ENCODE measurements around the gene SLX9. TPM values are rescaled to one million over a fixed set of nuclear protein-coding genes. Genes with fewer than 3 reads are reported as not detected.

SLX9 gene
- total RNA-seq, 1 donor from 2014 or later: 38.8 TPM

DNA sequence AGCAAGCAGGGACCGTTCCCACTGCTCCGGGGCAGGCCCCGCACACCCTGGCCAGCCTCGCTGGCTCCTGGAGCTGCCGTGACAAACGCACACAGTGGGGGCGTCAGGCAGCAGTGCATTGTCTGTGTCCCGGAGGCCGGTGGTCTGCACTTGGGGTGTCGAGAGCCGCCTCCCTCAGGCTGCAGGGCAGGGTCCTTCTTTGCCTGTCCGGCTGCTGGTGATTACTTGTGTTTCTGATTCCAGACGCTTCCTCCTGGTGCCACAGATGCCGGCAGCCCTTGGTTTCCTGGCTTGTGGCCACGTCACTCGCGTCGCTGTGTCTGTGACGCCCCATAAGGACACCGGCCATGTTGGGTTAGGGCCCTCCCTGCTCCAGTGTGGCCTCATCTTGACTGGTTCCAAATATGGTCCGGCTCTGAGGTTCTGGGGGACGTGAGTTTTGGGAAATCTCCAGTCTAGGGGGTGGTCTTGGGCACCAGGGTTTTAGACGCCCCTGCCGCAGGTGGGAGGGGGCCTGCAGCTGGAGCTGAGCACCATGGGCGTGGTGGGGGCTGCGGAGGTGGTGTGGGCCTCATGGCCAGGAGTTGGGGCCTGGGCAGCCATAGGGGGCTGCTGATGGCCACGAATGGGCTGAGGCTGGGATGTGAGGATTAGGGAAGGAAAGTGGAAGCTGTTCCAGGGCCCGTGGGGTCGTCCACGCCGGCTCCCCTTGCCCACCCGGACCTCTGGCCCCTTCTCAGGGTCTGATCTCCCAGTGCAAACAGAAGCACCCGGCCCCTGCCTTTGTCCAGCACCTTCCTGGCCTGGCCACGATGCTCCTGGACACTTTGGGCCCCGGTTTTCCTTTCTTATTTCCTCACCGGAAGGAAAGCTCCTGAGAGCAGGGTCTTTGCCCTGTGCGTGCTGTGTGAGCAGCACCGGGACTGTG is 41.0 kb downstream of the SLX9 start:
- TF ChIP-seq, protein P1, sequence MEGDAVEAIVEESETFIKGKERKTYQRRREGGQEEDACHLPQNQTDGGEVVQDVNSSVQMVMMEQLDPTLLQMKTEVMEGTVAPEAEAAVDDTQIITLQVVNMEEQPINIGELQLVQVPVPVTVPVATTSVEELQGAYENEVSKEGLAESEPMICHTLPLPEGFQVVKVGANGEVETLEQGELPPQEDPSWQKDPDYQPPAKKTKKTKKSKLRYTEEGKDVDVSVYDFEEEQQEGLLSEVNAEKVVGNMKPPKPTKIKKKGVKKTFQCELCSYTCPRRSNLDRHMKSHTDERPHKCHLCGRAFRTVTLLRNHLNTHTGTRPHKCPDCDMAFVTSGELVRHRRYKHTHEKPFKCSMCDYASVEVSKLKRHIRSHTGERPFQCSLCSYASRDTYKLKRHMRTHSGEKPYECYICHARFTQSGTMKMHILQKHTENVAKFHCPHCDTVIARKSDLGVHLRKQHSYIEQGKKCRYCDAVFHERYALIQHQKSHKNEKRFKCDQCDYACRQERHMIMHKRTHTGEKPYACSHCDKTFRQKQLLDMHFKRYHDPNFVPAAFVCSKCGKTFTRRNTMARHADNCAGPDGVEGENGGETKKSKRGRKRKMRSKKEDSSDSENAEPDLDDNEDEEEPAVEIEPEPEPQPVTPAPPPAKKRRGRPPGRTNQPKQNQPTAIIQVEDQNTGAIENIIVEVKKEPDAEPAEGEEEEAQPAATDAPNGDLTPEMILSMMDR (IDR thresholded peaks at IDR 0.05; ENCODE audit: insufficient read depth, low read depth, low read length): no peak
- TF ChIP-seq EZH2 (IDR thresholded peaks at IDR 0.05; ENCODE audit: insufficient read depth, low read length): no peak
- H3K36me3 Mint-ChIP-seq (ENCODE audit: low read depth, unreplicated experiment): peaks cover 5% of the 10 kb centered on the region
- DNase-seq (ENCODE audit: low read depth) (no peak), FAIRE-seq (no peak)
- Histone ChIP-seq H3K4me3 (ENCODE audit: insufficient read depth, low read depth, low read length) (no peak overlapping the region), H3K9me3 (ENCODE audit: insufficient read depth, low read depth, low read length) (no peaks in the 10 kb centered on the region), H4K20me1 (ENCODE audit: insufficient read depth, low read length) (no peaks in the 10 kb centered on the region), H3K36me3 (ENCODE audit: insufficient read depth, low read length) (no peaks in the 10 kb centered on the region), H3K27ac (ENCODE audit: low read depth, low read length) (no peak overlapping the region), H3K4me1 (ENCODE audit: insufficient read depth, low read length) (peaks cover 15% of the 10 kb centered on the region), H3K9ac (ENCODE audit: low read length) (no peak overlapping the region), H3K4me2 (ENCODE audit: low read length) (no peak overlapping the region), H2AFZ (ENCODE audit: low read depth, low read length) (no peak overlapping the region), H3K79me2 (ENCODE audit: insufficient read depth, low read length) (no peaks in the 10 kb centered on the region), H3K27me3 (ENCODE audit: insufficient read depth, low read length) (no peaks in the 10 kb centered on the region)
- no peaks in the 10 kb centered on the region for H3K27me3 Mint-ChIP-seq (ENCODE audit: low read depth, unreplicated experiment)
- H3K9me3 Mint-ChIP-seq (ENCODE audit: unreplicated experiment): peaks cover 2% of the 10 kb centered on the region
- peaks cover 4% of the 10 kb centered on the region for H3K4me1 Mint-ChIP-seq (ENCODE audit: low read depth, unreplicated experiment)
- no peak overlapping the region for H3K27ac Mint-ChIP-seq (ENCODE audit: unreplicated experiment)
- H3K4me3 Mint-ChIP-seq (ENCODE audit: unreplicated experiment): no peak overlapping the region

DNA sequence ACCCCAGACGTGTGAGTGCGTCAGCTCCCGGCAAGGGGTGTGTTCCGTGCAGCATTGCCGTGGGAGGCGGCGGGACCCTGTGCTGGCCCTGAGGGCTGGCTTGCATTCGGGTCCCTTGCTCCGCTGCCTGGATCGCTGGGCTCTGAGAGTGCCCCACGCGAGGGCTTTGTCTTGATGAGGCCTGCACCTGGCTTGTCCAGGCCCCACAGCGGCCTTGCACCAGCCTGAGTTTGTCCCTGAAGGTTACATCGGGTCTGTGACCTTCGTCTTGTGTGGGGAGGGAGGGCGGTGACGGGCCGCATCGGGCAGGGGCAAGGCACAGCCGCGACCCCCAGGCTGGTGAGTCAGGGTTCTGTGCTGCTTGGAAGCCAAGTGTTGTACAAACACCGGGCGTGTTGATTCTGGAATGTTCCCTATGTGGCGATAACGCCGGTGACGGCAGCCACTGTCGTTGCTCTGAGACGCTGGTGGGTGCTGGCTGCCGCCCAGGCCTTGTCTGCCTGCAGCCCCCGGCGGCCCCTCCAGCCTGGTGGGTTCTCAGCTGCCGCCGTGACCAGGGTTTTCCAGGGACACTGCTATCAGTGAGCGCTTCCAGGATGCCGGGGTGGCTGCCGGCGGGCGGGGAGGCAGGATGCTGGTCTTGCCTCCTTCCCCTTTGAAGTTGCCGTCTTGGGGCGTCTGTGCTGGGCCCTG is 42.9 kb downstream of the SLX9 start:
- H3K27ac Mint-ChIP-seq (ENCODE audit: unreplicated experiment): peak overlapping the region; percentile 26

More for the DNA sequence above, 42.9 kb downstream of the SLX9 start:
- DNase-seq (ENCODE audit: low read depth) (peak; percentile 60), FAIRE-seq (no peak)
- Histone ChIP-seq H2AFZ (ENCODE audit: low read depth, low read length) (no peak overlapping the region), H3K4me1 (ENCODE audit: insufficient read depth, low read length) (peaks cover 15% of the 10 kb centered on the region), H3K36me3 (ENCODE audit: insufficient read depth, low read length) (no peaks in the 10 kb centered on the region), H3K4me3 (ENCODE audit: insufficient read depth, low read depth, low read length) (no peak overlapping the region), H3K79me2 (ENCODE audit: insufficient read depth, low read length) (no peaks in the 10 kb centered on the region), H3K9ac (ENCODE audit: low read length) (peak overlapping the region; percentile 42), H3K4me2 (ENCODE audit: low read length) (peak overlapping the region; percentile 30), H3K27me3 (ENCODE audit: insufficient read depth, low read length) (no peaks in the 10 kb centered on the region), H3K27ac (ENCODE audit: low read depth, low read length) (peak overlapping the region; percentile 56), H4K20me1 (ENCODE audit: insufficient read depth, low read length) (no peaks in the 10 kb centered on the region), H3K9me3 (ENCODE audit: insufficient read depth, low read depth, low read length) (no peaks in the 10 kb centered on the region)
- H3K9me3 Mint-ChIP-seq (ENCODE audit: unreplicated experiment): peaks cover 2% of the 10 kb centered on the region
- no peak overlapping the region for H3K4me3 Mint-ChIP-seq (ENCODE audit: unreplicated experiment)
- H3K4me1 Mint-ChIP-seq (ENCODE audit: low read depth, unreplicated experiment): peaks cover 4% of the 10 kb centered on the region
- H3K27me3 Mint-ChIP-seq (ENCODE audit: low read depth, unreplicated experiment): no peaks in the 10 kb centered on the region
- TF ChIP-seq EZH2 (IDR thresholded peaks at IDR 0.05; ENCODE audit: insufficient read depth, low read length): no peak
- TF ChIP-seq, protein P1 (IDR thresholded peaks at IDR 0.05; ENCODE audit: insufficient read depth, low read depth, low read length): no peak
- H3K36me3 Mint-ChIP-seq (ENCODE audit: low read depth, unreplicated experiment): peaks cover 5% of the 10 kb centered on the region

All from astrocyte (in vitro differentiated cells and primary cell).